ENCODE results near the gene ADGRL3.

Gene ADGRL3

DNA sequence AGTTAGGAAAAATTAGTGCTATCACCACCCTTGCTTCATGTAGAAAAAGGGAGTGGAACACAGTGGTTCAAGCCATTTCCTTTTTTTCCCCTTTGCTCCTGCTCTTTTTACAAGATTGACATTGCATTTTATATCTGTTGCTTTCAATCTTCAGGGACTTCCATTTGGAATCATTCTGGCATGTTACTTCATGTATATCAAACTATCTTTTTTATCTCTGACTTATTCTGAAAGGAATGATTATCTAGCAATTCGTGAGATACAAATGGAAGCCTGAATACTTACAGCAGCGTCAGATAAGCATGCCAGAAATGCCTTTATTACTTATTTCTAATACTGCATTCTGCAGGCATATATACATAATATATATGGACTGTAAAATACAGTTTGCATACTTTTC lies 20.4 kb downstream of the ADGRL3 start:
- H3K4me2 ChIP-seq: no peak overlapping the region
- no peaks in the 10 kb centered on the region for H4K20me1 ChIP-seq (ENCODE audit: insufficient read depth)
- H3K27me3 ChIP-seq (ENCODE audit: insufficient read depth, low read depth): no peaks in the 10 kb centered on the region
- no peak overlapping the region for H3K27ac ChIP-seq
- H3K9ac ChIP-seq: no peak overlapping the region
- no peaks in the 10 kb centered on the region for H3K4me1 ChIP-seq (ENCODE audit: low read depth, poor library complexity, severe bottlenecking)
- H3K36me3 ChIP-seq (ENCODE audit: insufficient read depth): no peaks in the 10 kb centered on the region
- H3K4me3 ChIP-seq (IDR thresholded peaks at IDR 0.05; ENCODE audit: insufficient read depth, low read depth, low read length): no peak overlapping the region
- no peak overlapping the region for H2AFZ ChIP-seq (ENCODE audit: low read depth)
- TF ChIP-seq, protein P1, sequence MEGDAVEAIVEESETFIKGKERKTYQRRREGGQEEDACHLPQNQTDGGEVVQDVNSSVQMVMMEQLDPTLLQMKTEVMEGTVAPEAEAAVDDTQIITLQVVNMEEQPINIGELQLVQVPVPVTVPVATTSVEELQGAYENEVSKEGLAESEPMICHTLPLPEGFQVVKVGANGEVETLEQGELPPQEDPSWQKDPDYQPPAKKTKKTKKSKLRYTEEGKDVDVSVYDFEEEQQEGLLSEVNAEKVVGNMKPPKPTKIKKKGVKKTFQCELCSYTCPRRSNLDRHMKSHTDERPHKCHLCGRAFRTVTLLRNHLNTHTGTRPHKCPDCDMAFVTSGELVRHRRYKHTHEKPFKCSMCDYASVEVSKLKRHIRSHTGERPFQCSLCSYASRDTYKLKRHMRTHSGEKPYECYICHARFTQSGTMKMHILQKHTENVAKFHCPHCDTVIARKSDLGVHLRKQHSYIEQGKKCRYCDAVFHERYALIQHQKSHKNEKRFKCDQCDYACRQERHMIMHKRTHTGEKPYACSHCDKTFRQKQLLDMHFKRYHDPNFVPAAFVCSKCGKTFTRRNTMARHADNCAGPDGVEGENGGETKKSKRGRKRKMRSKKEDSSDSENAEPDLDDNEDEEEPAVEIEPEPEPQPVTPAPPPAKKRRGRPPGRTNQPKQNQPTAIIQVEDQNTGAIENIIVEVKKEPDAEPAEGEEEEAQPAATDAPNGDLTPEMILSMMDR (conservative IDR thresholded peaks at IDR 0.05; ENCODE audit: low read depth, low read length): no peak
- no peaks in the 10 kb centered on the region for H3K79me2 ChIP-seq (ENCODE audit: insufficient read depth, low read depth)

DNA sequence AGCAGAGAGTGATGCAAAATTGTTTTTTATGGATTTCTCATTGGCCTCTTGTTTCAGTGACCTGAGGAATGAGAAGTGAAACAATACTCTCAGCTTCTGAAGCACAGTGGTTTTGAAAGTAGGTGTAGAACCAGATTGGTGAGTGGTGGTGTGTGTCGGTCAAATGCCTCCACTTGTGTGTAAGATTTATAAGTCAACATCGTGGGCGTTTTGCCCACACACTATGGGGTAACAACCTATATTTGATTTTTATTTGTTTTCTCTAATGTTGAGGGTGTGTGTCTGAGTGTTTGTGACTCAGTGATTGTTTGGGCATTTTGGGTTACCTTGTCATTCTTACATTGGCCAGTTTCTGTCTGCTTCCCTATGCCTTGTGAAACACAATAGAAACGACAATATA lies 23.3 kb downstream of the ADGRL3 start:
- no peaks in the 10 kb centered on the region for H3K79me2 ChIP-seq (ENCODE audit: insufficient read depth, low read depth)
- H3K4me1 ChIP-seq (ENCODE audit: low read depth, poor library complexity, severe bottlenecking): no peaks in the 10 kb centered on the region
- H3K4me3 ChIP-seq (IDR thresholded peaks at IDR 0.05; ENCODE audit: insufficient read depth, low read depth, low read length): no peak overlapping the region
- H3K9ac ChIP-seq: no peak overlapping the region
- no peaks in the 10 kb centered on the region for H3K36me3 ChIP-seq (ENCODE audit: insufficient read depth)
- no peak overlapping the region for H3K4me2 ChIP-seq
- H2AFZ ChIP-seq (ENCODE audit: low read depth): no peak overlapping the region
- TF ChIP-seq, protein P1 (conservative IDR thresholded peaks at IDR 0.05; ENCODE audit: low read depth, low read length): no peak
- H4K20me1 ChIP-seq (ENCODE audit: insufficient read depth): no peaks in the 10 kb centered on the region
- H3K27ac ChIP-seq: no peak overlapping the region
- H3K27me3 ChIP-seq (ENCODE audit: insufficient read depth, low read depth): no peaks in the 10 kb centered on the region

DNA sequence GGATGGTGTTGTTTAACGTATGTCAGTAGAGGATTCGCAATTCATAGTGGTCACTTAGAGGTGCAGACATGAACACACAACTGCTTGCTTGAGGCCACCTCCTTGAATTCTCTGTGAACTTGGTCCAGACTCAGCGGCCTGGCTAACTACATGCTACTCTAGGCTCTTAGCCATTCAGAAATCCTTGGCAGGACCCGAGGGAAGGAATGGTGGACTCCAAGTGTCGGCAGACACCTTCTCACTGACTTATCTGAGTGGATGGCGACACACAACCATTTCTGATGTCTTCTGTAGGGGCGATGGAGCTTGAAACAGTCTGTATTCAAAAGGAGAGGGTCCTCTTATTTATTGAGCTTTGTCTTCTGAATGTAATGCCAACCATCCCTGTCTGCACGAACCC lies 24.4 kb downstream of the ADGRL3 start:
- Histone ChIP-seq H3K27me3 (ENCODE audit: insufficient read depth, low read depth) (no peaks in the 10 kb centered on the region), H4K20me1 (ENCODE audit: insufficient read depth) (no peaks in the 10 kb centered on the region), H3K4me3 (IDR thresholded peaks at IDR 0.05; ENCODE audit: insufficient read depth, low read depth, low read length) (no peak overlapping the region), H3K4me1 (ENCODE audit: low read depth, poor library complexity, severe bottlenecking) (no peaks in the 10 kb centered on the region), H3K36me3 (ENCODE audit: insufficient read depth) (no peaks in the 10 kb centered on the region), H3K79me2 (ENCODE audit: insufficient read depth, low read depth) (no peaks in the 10 kb centered on the region), H3K9ac (no peak overlapping the region), H3K27ac (no peak overlapping the region), H3K4me2 (no peak overlapping the region), H2AFZ (ENCODE audit: low read depth) (no peak overlapping the region)
- TF ChIP-seq, protein P1 (conservative IDR thresholded peaks at IDR 0.05; ENCODE audit: low read depth, low read length): no peak

DNA sequence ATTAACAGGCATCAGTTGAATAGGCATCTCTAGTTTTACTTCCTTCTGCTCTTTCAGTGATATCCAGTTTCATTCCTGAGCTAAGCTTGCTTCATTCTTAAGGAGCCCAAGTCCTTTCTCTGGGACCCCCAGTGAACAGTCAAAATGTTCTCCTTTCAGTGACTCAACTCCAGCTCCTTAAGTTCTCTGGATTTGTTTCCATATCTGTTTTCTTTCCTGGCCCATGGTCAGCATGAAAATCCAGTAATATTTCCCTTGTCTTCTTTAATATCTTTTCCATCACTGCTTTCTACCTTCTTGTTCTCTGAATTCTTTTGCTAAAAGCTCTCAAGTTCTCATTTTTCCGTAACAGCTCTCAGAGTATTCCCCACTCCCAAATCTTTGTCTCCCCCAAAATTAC lies 25.5 kb downstream of the ADGRL3 start:
- Histone ChIP-seq H2AFZ (ENCODE audit: low read depth) (no peak overlapping the region), H3K9ac (no peak overlapping the region), H3K4me3 (IDR thresholded peaks at IDR 0.05; ENCODE audit: insufficient read depth, low read depth, low read length) (no peak overlapping the region), H3K27ac (no peak overlapping the region), H3K27me3 (ENCODE audit: insufficient read depth, low read depth) (no peaks in the 10 kb centered on the region), H3K79me2 (ENCODE audit: insufficient read depth, low read depth) (no peaks in the 10 kb centered on the region), H3K36me3 (ENCODE audit: insufficient read depth) (no peaks in the 10 kb centered on the region), H4K20me1 (ENCODE audit: insufficient read depth) (no peaks in the 10 kb centered on the region), H3K4me2 (no peak overlapping the region), H3K4me1 (ENCODE audit: low read depth, poor library complexity, severe bottlenecking) (no peaks in the 10 kb centered on the region)
- TF ChIP-seq, protein P1 (conservative IDR thresholded peaks at IDR 0.05; ENCODE audit: low read depth, low read length): no peak

DNA sequence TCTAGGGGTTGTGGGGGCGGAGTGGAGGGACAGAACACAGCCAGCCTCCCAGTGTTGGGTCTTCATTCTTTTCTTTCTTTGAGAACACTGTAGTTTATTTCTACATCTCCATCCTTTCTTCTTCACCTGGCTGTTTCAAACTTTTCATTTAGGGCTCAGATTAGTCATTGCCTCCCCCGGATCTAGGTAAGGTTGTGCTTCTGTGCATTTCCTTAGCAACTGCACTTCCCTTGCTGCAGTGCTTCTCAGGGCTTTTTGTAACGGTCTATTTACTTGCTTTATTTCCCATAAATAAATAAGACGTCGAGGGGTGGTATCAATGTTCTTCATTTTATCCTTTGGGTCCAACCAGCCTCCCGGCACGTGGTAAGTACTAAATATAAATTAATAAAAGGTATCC lies 31.3 kb downstream of the ADGRL3 start:
- no peaks in the 10 kb centered on the region for H3K79me2 ChIP-seq (ENCODE audit: insufficient read depth, low read depth)
- no peak overlapping the region for H3K27ac ChIP-seq
- no peak overlapping the region for H3K9ac ChIP-seq
- H4K20me1 ChIP-seq (ENCODE audit: insufficient read depth): no peaks in the 10 kb centered on the region
- H3K4me2 ChIP-seq: no peak overlapping the region
- TF ChIP-seq, protein P1 (conservative IDR thresholded peaks at IDR 0.05; ENCODE audit: low read depth, low read length): no peak
- no peaks in the 10 kb centered on the region for H3K4me1 ChIP-seq (ENCODE audit: low read depth, poor library complexity, severe bottlenecking)
- no peak overlapping the region for H2AFZ ChIP-seq (ENCODE audit: low read depth)
- no peak overlapping the region for H3K4me3 ChIP-seq (IDR thresholded peaks at IDR 0.05; ENCODE audit: insufficient read depth, low read depth, low read length)
- H3K36me3 ChIP-seq (ENCODE audit: insufficient read depth): no peaks in the 10 kb centered on the region
- no peaks in the 10 kb centered on the region for H3K27me3 ChIP-seq (ENCODE audit: insufficient read depth, low read depth)
